HL-60 (cell line): ENCODE data around the gene ARID5B.

Source experiments
- GABPA ChIP-seq: IDR thresholded peaks from 2 replicates; pipeline ENCODE4 v1.6.1; 2012; ENCODE audit warnings: low read depth
- POLR2AphosphoS5 ChIP-seq: IDR thresholded peaks from 2 replicates; pipeline ENCODE4 v1.6.1; 2012; ENCODE audit warnings: low read depth
- TF ChIP-seq, protein P1 (sequence below): IDR thresholded peaks from one replicate; pipeline ENCODE4 v1.5.1; 2011; ENCODE audit warnings: low read length, control low read depth, inconsistent platforms; ENCODE audit not compliant: insufficient read depth
- TF ChIP-seq, protein P2 (sequence below): IDR thresholded peaks from 2 replicates; pipeline ENCODE4 v1.6.1; 2012; ENCODE audit warnings: low read depth; ENCODE audit not compliant: insufficient replicate concordance

DNA sequence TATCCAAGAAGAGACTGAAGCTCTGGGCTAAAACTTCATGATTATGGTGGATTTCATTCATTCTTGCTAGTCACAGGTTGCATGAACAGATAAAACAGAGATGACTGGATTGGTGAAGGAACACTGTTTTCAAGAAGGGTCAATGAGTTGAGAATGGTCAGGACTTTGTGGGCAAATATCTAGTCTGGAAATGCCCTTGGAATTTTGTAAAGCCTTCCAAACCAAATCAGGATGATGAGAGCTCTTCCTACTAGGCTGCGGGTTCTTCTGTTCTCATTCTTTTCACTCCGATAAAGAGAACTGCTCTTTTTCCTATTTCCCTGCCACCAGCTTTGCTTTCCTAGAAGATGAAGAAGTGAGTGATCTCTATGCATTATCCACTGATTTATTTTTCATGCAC lies 171.4 kb downstream of the ARID5B start:
- TF ChIP-seq, protein P1, sequence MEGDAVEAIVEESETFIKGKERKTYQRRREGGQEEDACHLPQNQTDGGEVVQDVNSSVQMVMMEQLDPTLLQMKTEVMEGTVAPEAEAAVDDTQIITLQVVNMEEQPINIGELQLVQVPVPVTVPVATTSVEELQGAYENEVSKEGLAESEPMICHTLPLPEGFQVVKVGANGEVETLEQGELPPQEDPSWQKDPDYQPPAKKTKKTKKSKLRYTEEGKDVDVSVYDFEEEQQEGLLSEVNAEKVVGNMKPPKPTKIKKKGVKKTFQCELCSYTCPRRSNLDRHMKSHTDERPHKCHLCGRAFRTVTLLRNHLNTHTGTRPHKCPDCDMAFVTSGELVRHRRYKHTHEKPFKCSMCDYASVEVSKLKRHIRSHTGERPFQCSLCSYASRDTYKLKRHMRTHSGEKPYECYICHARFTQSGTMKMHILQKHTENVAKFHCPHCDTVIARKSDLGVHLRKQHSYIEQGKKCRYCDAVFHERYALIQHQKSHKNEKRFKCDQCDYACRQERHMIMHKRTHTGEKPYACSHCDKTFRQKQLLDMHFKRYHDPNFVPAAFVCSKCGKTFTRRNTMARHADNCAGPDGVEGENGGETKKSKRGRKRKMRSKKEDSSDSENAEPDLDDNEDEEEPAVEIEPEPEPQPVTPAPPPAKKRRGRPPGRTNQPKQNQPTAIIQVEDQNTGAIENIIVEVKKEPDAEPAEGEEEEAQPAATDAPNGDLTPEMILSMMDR = no peak
- TF ChIP-seq POLR2AphosphoS5 (no peak), GABPA (no peak)
- TF ChIP-seq, protein P2, sequence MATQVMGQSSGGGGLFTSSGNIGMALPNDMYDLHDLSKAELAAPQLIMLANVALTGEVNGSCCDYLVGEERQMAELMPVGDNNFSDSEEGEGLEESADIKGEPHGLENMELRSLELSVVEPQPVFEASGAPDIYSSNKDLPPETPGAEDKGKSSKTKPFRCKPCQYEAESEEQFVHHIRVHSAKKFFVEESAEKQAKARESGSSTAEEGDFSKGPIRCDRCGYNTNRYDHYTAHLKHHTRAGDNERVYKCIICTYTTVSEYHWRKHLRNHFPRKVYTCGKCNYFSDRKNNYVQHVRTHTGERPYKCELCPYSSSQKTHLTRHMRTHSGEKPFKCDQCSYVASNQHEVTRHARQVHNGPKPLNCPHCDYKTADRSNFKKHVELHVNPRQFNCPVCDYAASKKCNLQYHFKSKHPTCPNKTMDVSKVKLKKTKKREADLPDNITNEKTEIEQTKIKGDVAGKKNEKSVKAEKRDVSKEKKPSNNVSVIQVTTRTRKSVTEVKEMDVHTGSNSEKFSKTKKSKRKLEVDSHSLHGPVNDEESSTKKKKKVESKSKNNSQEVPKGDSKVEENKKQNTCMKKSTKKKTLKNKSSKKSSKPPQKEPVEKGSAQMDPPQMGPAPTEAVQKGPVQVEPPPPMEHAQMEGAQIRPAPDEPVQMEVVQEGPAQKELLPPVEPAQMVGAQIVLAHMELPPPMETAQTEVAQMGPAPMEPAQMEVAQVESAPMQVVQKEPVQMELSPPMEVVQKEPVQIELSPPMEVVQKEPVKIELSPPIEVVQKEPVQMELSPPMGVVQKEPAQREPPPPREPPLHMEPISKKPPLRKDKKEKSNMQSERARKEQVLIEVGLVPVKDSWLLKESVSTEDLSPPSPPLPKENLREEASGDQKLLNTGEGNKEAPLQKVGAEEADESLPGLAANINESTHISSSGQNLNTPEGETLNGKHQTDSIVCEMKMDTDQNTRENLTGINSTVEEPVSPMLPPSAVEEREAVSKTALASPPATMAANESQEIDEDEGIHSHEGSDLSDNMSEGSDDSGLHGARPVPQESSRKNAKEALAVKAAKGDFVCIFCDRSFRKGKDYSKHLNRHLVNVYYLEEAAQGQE = no peak
